ENCODE measurements around the gene CDR2. TPM values are rescaled to one million over a fixed set of nuclear protein-coding genes. Genes with fewer than 3 reads are reported as not detected.

The CDR2 gene
- total and polyA plus RNA-seq, 9 of the 15 experiments (the other 6 are each of a cell fraction or from before 2014, with no cell fraction given) = 4.6 to 30.3 (median 19.9) TPM

GRCh38 chr16:22353191-22353919 lies 21.1 kb downstream of the CDR2 start (continued):
- TF ChIP-seq, protein P1, sequence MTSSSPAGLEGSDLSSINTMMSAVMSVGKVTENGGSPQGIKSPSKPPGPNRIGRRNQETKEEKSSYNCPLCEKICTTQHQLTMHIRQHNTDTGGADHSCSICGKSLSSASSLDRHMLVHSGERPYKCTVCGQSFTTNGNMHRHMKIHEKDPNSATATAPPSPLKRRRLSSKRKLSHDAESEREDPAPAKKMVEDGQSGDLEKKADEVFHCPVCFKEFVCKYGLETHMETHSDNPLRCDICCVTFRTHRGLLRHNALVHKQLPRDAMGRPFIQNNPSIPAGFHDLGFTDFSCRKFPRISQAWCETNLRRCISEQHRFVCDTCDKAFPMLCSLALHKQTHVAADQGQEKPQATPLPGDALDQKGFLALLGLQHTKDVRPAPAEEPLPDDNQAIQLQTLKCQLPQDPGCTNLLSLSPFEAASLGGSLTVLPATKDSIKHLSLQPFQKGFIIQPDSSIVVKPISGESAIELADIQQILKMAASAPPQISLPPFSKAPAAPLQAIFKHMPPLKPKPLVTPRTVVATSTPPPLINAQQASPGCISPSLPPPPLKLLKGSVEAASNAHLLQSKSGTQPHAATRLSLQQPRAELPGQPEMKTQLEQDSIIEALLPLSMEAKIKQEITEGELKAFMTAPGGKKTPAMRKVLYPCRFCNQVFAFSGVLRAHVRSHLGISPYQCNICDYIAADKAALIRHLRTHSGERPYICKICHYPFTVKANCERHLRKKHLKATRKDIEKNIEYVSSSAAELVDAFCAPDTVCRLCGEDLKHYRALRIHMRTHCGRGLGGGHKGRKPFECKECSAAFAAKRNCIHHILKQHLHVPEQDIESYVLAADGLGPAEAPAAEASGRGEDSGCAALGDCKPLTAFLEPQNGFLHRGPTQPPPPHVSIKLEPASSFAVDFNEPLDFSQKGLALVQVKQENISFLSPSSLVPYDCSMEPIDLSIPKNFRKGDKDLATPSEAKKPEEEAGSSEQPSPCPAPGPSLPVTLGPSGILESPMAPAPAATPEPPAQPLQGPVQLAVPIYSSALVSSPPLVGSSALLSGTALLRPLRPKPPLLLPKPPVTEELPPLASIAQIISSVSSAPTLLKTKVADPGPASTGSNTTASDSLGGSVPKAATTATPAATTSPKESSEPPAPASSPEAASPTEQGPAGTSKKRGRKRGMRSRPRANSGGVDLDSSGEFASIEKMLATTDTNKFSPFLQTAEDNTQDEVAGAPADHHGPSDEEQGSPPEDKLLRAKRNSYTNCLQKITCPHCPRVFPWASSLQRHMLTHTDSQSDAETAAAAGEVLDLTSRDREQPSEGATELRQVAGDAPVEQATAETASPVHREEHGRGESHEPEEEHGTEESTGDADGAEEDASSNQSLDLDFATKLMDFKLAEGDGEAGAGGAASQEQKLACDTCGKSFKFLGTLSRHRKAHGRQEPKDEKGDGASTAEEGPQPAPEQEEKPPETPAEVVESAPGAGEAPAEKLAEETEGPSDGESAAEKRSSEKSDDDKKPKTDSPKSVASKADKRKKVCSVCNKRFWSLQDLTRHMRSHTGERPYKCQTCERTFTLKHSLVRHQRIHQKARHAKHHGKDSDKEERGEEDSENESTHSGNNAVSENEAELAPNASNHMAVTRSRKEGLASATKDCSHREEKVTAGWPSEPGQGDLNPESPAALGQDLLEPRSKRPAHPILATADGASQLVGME (CRISPR knock-in tag; IDR thresholded peaks at IDR 0.05) = no peak
- no peak for TF ChIP-seq FOXP4 (CRISPR knock-in tag; IDR thresholded peaks at IDR 0.05; ENCODE audit: borderline replicate concordance)
- no peak for TF ChIP-seq TAL1 (IDR thresholded peaks at IDR 0.05)
- no peak for TF ChIP-seq SFPQ (IDR thresholded peaks at IDR 0.05; ENCODE audit: low read depth, low read length)
- peak in 1 of 2 experiments; percentile 37; a peak in 1 of 4 replicates for TF ChIP-seq MNT (conservative IDR thresholded peaks at IDR 0.05)
- TF ChIP-seq POLR3A (IDR thresholded peaks at IDR 0.05; ENCODE audit: borderline replicate concordance, extremely low read depth, insufficient read depth, insufficient read length) = no peak
- TF ChIP-seq SP2 (IDR thresholded peaks at IDR 0.05; ENCODE audit: extremely low read depth, low read depth, low read length, poor library complexity, severe bottlenecking) = no peak
- no peak for TF ChIP-seq ZNF717 (CRISPR knock-in tag; IDR thresholded peaks at IDR 0.05)
- TF ChIP-seq NELFE (IDR thresholded peaks at IDR 0.05; ENCODE audit: insufficient read depth, insufficient read length) = no peak
- no peak for TF ChIP-seq BRD4 (IDR thresholded peaks at IDR 0.05)
- no peak for TF ChIP-seq NEUROD1 (IDR thresholded peaks at IDR 0.05; ENCODE audit: borderline replicate concordance, low read depth, low read length, partially characterized antibody)
- TF ChIP-seq, protein P2, sequence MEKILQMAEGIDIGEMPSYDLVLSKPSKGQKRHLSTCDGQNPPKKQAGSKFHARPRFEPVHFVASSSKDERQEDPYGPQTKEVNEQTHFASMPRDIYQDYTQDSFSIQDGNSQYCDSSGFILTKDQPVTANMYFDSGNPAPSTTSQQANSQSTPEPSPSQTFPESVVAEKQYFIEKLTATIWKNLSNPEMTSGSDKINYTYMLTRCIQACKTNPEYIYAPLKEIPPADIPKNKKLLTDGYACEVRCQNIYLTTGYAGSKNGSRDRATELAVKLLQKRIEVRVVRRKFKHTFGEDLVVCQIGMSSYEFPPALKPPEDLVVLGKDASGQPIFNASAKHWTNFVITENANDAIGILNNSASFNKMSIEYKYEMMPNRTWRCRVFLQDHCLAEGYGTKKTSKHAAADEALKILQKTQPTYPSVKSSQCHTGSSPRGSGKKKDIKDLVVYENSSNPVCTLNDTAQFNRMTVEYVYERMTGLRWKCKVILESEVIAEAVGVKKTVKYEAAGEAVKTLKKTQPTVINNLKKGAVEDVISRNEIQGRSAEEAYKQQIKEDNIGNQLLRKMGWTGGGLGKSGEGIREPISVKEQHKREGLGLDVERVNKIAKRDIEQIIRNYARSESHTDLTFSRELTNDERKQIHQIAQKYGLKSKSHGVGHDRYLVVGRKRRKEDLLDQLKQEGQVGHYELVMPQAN (IDR thresholded peaks at IDR 0.05; ENCODE audit: borderline replicate concordance) = no peak
